ENCODE measurements around the gene FGD3. TPM values are rescaled to one million over a fixed set of nuclear protein-coding genes. Genes with fewer than 3 reads are reported as not detected.

FGD3 gene
- polyA plus RNA-seq, 2 of the 4 experiments (the other 2 are of a cell fraction) = 0.18 to 0.23 TPM

DNA sequence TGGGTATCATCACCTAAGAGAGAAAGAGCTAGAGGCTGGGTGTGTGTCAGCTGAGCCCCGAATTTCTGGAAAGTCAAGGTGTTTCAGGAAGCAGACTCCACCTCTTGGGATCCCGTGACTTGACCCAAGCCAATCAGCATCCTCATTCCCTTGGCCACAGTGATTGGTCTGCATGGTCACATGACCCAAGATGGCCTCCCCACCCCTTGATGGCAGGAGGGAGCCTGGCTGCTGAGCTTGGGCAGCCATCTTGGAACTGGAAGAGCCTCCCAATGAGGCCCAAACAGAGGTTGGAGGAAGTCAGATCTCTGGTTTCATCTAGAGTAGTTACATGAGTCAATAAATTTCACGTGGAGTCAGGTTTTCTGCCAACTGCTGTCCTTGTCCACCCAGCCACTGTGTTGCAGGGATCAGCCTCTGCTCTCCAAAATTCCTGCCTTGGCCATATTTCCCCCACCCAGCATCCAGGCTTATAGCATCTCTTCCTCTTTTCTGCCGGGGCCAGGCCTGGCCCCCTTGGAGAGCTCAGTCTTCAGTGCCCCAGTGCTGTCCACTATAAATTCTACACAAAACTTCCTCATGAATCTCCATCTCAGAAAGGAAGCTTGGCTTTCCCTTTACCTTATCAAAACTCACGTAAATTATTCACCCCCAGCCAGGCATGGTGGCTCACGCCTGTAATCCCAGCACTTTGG lies 93.9 kb downstream of the FGD3 start:
- ChIA-PET CTCF (interaction anchor here (0.6 to 3.2 kb wide), 4 partner anchors 32 to 292 kb away, joined by 3 to 22 read pairs (median 6); no protein-coding TSS in a partner anchor), POLR2A (no interaction called here)
- Histone ChIP-seq H3K9me3 (no peaks in the 10 kb centered on the region), H3K4me1 (no peaks in the 10 kb centered on the region), H3K4me2 (no peak overlapping the region), H3K27ac (no peak overlapping the region), H3K4me3 (no peak overlapping the region)
- FAIRE-seq (no peak), DNase-seq (ENCODE audit: low read depth in 1 of 2, low spot score in 1 of 2) (peak; percentile 55 to 59), ATAC-seq (peak in 1 of 2 experiments; percentile 65; a peak in 3 of 6 replicates)
- TF ChIP-seq ZNF302 (CRISPR knock-in tag; IDR thresholded peaks at IDR 0.05) (no peak), NFE2L2 (conservative IDR thresholded peaks at IDR 0.05; ENCODE audit: low read length) (no peak), USF2 (IDR thresholded peaks at IDR 0.05) (peak; percentile 76), JUNB (IDR thresholded peaks at IDR 0.05) (no peak)
- WGBS (ENCODE audit: missing lambda C conversion rate) = 68% methylated on average over 5 of the region's 6 CpGs

DNA sequence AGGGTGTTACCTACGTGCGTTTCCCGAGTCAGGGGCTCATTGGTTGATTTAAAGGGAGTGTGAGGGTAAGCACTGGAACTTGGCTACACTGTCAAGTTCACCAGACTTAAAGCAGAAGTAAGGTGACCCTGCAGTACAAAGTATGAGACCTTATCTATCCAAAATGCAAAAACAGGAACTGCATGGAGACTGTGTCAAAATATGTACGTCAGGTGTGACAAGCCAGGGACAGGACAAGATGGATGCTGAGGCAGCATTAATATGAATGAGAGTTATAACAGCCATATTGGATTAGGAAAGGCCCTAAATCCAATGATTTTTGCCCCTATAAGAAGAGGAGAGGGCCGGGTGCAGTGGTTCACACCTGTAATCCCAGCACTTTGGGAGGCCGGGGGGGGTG lies 95.8 kb downstream of the FGD3 start:
- peak; percentile 60 for TF ChIP-seq MAFK (IDR thresholded peaks at IDR 0.05; ENCODE audit: partially characterized antibody)
- TF ChIP-seq, protein P1, sequence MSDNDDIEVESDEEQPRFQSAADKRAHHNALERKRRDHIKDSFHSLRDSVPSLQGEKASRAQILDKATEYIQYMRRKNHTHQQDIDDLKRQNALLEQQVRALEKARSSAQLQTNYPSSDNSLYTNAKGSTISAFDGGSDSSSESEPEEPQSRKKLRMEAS (IDR thresholded peaks at IDR 0.05) = no peak
- POLR2A ChIA-PET = no interaction called here
- CTCF ChIA-PET = interaction anchor here (0.7 kb wide), 1 partner anchor 28 kb away, joined by 5 read pairs; no protein-coding TSS in a partner anchor
- H3K4me3 ChIP-seq = no peak overlapping the region
- FAIRE-seq (no peak), DNase-seq (ENCODE audit: low read depth in 1 of 2, low spot score in 1 of 2) (no peak), ATAC-seq (no peak)
- H3K9me3 ChIP-seq = no peaks in the 10 kb centered on the region
- H3K27ac ChIP-seq = no peak overlapping the region
- H3K4me2 ChIP-seq = no peak overlapping the region
- 77% methylated on average over 6 of the region's 6 CpGs for WGBS (ENCODE audit: missing lambda C conversion rate)
- H3K4me1 ChIP-seq = no peaks in the 10 kb centered on the region

GRCh38 chr9:93045521-93045920 lies 98.2 kb downstream of the FGD3 start:
- TF ChIP-seq MAZ (IDR thresholded peaks at IDR 0.05; ENCODE audit: borderline replicate concordance, low read depth, low read length) (no peak), ZC3H11A (IDR thresholded peaks at IDR 0.05) (no peak), MAFK (IDR thresholded peaks at IDR 0.05; ENCODE audit: partially characterized antibody) (no peak), RCOR1 (IDR thresholded peaks at IDR 0.05; ENCODE audit: low read depth, low read length) (no peak), POLR2AphosphoS2 (conservative IDR thresholded peaks at IDR 0.05; ENCODE audit: low read length) (no peak), HEYL (CRISPR knock-in tag; IDR thresholded peaks at IDR 0.05) (no peak), HOXB5 (CRISPR knock-in tag; IDR thresholded peaks at IDR 0.05) (no peak), REST (IDR thresholded peaks at IDR 0.05) (no peak), GATA3 (IDR thresholded peaks at IDR 0.05; ENCODE audit: borderline replicate concordance) (no peak), CBX2 (IDR thresholded peaks at IDR 0.05; ENCODE audit: borderline replicate concordance, low read depth) (no peak), BCL3 (IDR thresholded peaks at IDR 0.05) (no peak), JUNB (IDR thresholded peaks at IDR 0.05) (no peak), ZNF302 (CRISPR knock-in tag; IDR thresholded peaks at IDR 0.05) (no peak), KDM5A (IDR thresholded peaks at IDR 0.05) (no peak)
- ChIA-PET CTCF (no interaction called here), POLR2A (no interaction called here)
- Histone ChIP-seq H3K4me2 (no peak overlapping the region), H3K4me3 (no peak overlapping the region), H3K9me3 (no peaks in the 10 kb centered on the region), H3K27ac (no peak overlapping the region), H3K4me1 (no peaks in the 10 kb centered on the region)
- 44% methylated on average over 2 of the region's 2 CpGs for WGBS (ENCODE audit: missing lambda C conversion rate)
- ATAC-seq = no peak
- no peak for FAIRE-seq
- no peak for DNase-seq (ENCODE audit: low read depth in 1 of 2, low spot score in 1 of 2)

Data from A549 (cell line).